ENCODE data around the gene SLC30A5.
"Not testable (repeated sequence)": the region's sequence is repeated elsewhere in the genome, so short reads cannot be mapped to it uniquely, and the experiment has no call there.

SLC30A5 gene

GRCh38 chr5:69130241-69130640, 36.4 kb downstream of the SLC30A5 start:
- DNase-seq (ENCODE audit: low spot score), result no peak
- in situ Hi-C loops (cut with MboI; ENCODE audit: low pct_unique_long_range_greater_than_20kb, low sequenced_read_pairs, unreplicated experiment), result no loop called here
- TF ChIP-seq CTCF (IDR thresholded peaks at IDR 0.05; ENCODE audit: extremely low read depth, insufficient read depth, missing control alignments), result no peak

GRCh38 chr5:69131304-69131703, 37.5 kb downstream of the SLC30A5 start:
- no peak for TF ChIP-seq CTCF (IDR thresholded peaks at IDR 0.05; ENCODE audit: extremely low read depth, insufficient read depth, missing control alignments)
- DNase-seq (ENCODE audit: low spot score), result no peak
- in situ Hi-C loops (cut with MboI; ENCODE audit: low pct_unique_long_range_greater_than_20kb, low sequenced_read_pairs, unreplicated experiment), result no loop called here

DNA sequence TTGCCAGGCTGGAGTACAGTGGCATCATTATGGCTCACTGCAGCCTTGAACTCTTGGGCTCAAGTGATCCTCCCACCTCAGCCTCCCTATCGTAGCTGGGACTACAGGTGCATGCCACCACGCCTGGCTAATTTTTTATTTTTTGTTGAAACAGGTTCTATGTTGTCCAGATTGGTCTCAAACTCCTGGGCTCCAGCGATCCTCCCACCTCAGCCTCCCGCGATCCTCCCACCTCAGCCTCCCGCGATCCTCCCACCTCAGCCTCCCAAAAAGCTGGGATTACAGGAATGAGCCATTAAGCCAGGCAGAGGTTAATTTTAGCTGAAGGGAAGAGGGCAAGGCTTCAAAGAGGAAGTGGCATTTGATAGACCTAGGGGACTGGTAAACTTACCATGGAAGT, 40.3 kb downstream of the SLC30A5 start:
- TF ChIP-seq CTCF (IDR thresholded peaks at IDR 0.05; ENCODE audit: extremely low read depth, insufficient read depth, missing control alignments), result no peak
- in situ Hi-C loops (cut with MboI; ENCODE audit: low pct_unique_long_range_greater_than_20kb, low sequenced_read_pairs, unreplicated experiment), result no loop called here
- no peak for DNase-seq (ENCODE audit: low spot score)

- no peak for TF ChIP-seq CTCF (IDR thresholded peaks at IDR 0.05; ENCODE audit: extremely low read depth, insufficient read depth, missing control alignments)
- in situ Hi-C loops (cut with MboI; ENCODE audit: low pct_unique_long_range_greater_than_20kb, low sequenced_read_pairs, unreplicated experiment), result no loop called here
- peak; percentile 74 for DNase-seq (ENCODE audit: low spot score)
Observed at GRCh38 chr5:69136293-69136692, 42.5 kb downstream of the SLC30A5 start.

- in situ Hi-C loops (cut with MboI; ENCODE audit: low pct_unique_long_range_greater_than_20kb, low sequenced_read_pairs, unreplicated experiment); DNase-seq (ENCODE audit: low spot score): not testable (repeated sequence)
Observed at GRCh38 chr5:69137208-69137607, 43.4 kb downstream of the SLC30A5 start.

DNA sequence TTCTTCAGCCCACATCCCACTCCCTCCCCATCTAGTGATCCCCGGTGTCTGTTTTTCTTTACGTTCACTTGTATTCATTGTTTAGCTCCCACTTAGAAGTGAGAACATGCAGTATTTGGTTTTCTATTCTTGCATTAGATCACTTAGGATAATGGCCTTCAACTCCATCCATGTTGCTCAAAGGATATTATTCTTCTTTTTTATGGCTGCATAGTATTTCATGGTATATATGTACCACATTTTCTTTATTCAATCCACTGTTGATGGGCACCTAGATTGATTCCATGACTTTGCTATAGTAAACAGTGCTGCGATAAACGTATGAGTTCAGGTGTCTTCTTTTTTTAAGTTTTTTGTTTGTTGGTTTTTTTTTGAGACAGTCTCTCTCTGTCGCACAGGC, 44.0 kb downstream of the SLC30A5 start:
- DNase-seq (ENCODE audit: low spot score), result no peak
- in situ Hi-C loops (cut with MboI; ENCODE audit: low pct_unique_long_range_greater_than_20kb, low sequenced_read_pairs, unreplicated experiment), result no loop called here
- TF ChIP-seq CTCF (IDR thresholded peaks at IDR 0.05; ENCODE audit: extremely low read depth, insufficient read depth, missing control alignments), result no peak

- in situ Hi-C loops (cut with MboI; ENCODE audit: low pct_unique_long_range_greater_than_20kb, low sequenced_read_pairs, unreplicated experiment), result no loop called here
- no peak for TF ChIP-seq CTCF (IDR thresholded peaks at IDR 0.05; ENCODE audit: extremely low read depth, insufficient read depth, missing control alignments)
- no peak for DNase-seq (ENCODE audit: low spot score)
Observed at GRCh38 chr5:69138766-69139165, 45.0 kb downstream of the SLC30A5 start.

DNA sequence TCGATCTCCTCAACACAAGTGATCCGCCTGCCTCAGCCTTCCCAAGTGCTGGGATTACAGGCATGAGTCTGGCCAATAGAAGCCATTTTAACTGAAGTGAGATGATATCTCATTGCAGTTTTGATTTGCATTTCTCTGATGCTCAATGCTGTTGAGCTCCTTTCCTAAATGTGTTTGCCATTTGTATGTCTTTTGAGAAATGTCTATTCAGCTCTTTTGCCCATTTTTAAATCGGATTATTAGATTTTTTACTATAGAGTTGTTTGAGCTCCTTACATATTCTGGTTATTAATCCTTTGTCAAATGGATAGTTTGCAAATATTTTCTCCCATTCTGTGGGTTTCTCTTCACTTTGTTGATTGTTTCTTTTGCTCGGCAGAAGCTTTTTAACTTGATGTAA, 46.4 kb downstream of the SLC30A5 start:
- DNase-seq (ENCODE audit: low spot score); in situ Hi-C loops (cut with MboI; ENCODE audit: low pct_unique_long_range_greater_than_20kb, low sequenced_read_pairs, unreplicated experiment): not testable (repeated sequence)
